Endothelial cell of umbilical vein (primary cell): ENCODE data around the gene CACNA2D1. TPM values are rescaled to one million over a fixed set of nuclear protein-coding genes. Genes with fewer than 3 reads are reported as not detected.

Experiments
- BruUV-seq: library from RNA; stranded (reverse); fragments of 400-500 nt; replicated peaks from 2 replicates; lab custom pipeline; 2021; lab: Mats Ljungman, UMichigan
- CTCF ChIA-PET: fragments of 300-600, 350-600 bp; sonication (Branson Sonifier 250); formaldehyde crosslinking; loops from one replicate; lab custom pipeline; 2021; ENCODE audit warnings: antibody characterized with exemption, inconsistent platforms; lab: Charles Lee
- POLR2A ChIA-PET: fragments of 300-600, 350-600 bp; sonication (Branson Sonifier 250); formaldehyde crosslinking; loops from one replicate; lab custom pipeline; 2021; ENCODE audit warnings: antibody characterized with exemption, inconsistent platforms; lab: Charles Lee
- DNase-seq: peaks from one replicate; pipeline ENCODE4 v3.0.0-alpha.2; 2011; ENCODE audit warnings: low read depth, low spot score
- FAIRE-seq: peaks from 2 replicates; lab custom pipeline; 2011; peaks lifted over from hg19 to GRCh38; lab: Jason Lieb, UNC
- H2AFZ ChIP-seq: 2 replicates; pipeline ENCODE4 v1.6.0; 2012; ENCODE audit warnings: low read depth, low read length, control low read depth, inconsistent platforms
- H3K27ac ChIP-seq: 2 replicates; pipeline ENCODE4 v1.5.1; 2011; ENCODE audit warnings: low read depth, mild to moderate bottlenecking, control low read depth, low read length, moderate library complexity; ENCODE audit not compliant: insufficient read depth
- H3K27me3 ChIP-seq, 2 experiments: 2 replicates each; pipeline versions ENCODE4 v1.6.0 to v1.6.1; 2011; ENCODE audit warnings: low read length in 2 of 2, mixed read lengths in 1 of 2; ENCODE audit not compliant: control insufficient read depth in 2 of 2, insufficient read depth in 2 of 2
- H3K36me3 ChIP-seq, 2 experiments: 2 replicates in 1 of 2; 3 replicates in 1 of 2; pipeline ENCODE4 v1.5.1; 2011; ENCODE audit warnings: low read length in 2 of 2, mild to moderate bottlenecking in 1 of 2, moderate library complexity in 1 of 2; ENCODE audit not compliant: control insufficient read depth in 2 of 2, insufficient read depth in 2 of 2; ENCODE audit errors: extremely low read depth in 1 of 2
- H3K4me1 ChIP-seq: 3 replicates; pipeline ENCODE4 v1.5.1; 2011; ENCODE audit warnings: mild to moderate bottlenecking, low read length; ENCODE audit not compliant: control insufficient read depth, insufficient read depth; ENCODE audit errors: extremely low read depth
- H3K4me2 ChIP-seq: 2 replicates; pipeline ENCODE4 v1.6.1; 2011; ENCODE audit warnings: low read length, control low read depth, mixed read lengths; ENCODE audit not compliant: insufficient read depth
- H3K4me3 ChIP-seq, 3 experiments: fragments of 200-600 bp in 1 of 3; sonication (generic), shearing (Covaris generic) in 1 of 3; replicated peaks in 1 of 3; 2 replicates each; pipeline ENCODE4 v1.5.1; 2011 to 2016; ENCODE audit warnings: control low read depth in 3 of 3, low read length in 3 of 3, mild to moderate bottlenecking in 2 of 3, inconsistent platforms in 1 of 3, low read depth in 1 of 3, moderate library complexity in 1 of 3; ENCODE audit not compliant: insufficient read depth in 1 of 3
- H3K79me2 ChIP-seq: 2 replicates; pipeline ENCODE4 v1.6.0; 2012; ENCODE audit warnings: low read length, inconsistent platforms; ENCODE audit not compliant: control insufficient read depth, insufficient read depth
- H3K9ac ChIP-seq: replicated peaks from 2 replicates; pipeline ENCODE3; 2011; ENCODE audit warnings: low read length, control low read depth; ENCODE audit not compliant: insufficient read depth; ENCODE audit errors: extremely low read depth
- H3K9me1 ChIP-seq: replicated peaks from 3 replicates; pipeline ENCODE4 v1.6.0; 2011; ENCODE audit warnings: mild to moderate bottlenecking, low read length; ENCODE audit not compliant: control insufficient read depth, insufficient read depth; ENCODE audit errors: extremely low read depth
- H3K9me3 ChIP-seq: replicated peaks from 2 replicates; pipeline ENCODE4 v1.5.1; 2012; ENCODE audit warnings: low read length, inconsistent platforms; ENCODE audit not compliant: control insufficient read depth, insufficient read depth
- H4K20me1 ChIP-seq: replicated peaks from 2 replicates; pipeline ENCODE3; 2011; ENCODE audit warnings: mild to moderate bottlenecking, low read length; ENCODE audit not compliant: control insufficient read depth, insufficient read depth; ENCODE audit errors: extremely low read depth
- EZH2 ChIP-seq: IDR thresholded peaks from 2 replicates; pipeline ENCODE4 v1.6.1; 2012; ENCODE audit warnings: borderline replicate concordance, low read depth, mild to moderate bottlenecking, moderate library complexity, low read length, inconsistent platforms; ENCODE audit not compliant: severe bottlenecking
- FOS ChIP-seq: IDR thresholded peaks from 2 replicates; pipeline ENCODE4 v1.6.1; 2011; ENCODE audit warnings: mild to moderate bottlenecking, low read length, moderate library complexity, borderline replicate concordance; ENCODE audit not compliant: insufficient read depth
- GATA2 ChIP-seq: IDR thresholded peaks from 2 replicates; pipeline ENCODE4 v1.7.0; 2011; ENCODE audit warnings: low read depth, mild to moderate bottlenecking, moderate library complexity, mixed read lengths, low read length; ENCODE audit not compliant: insufficient read length, insufficient read depth
- JUN ChIP-seq: IDR thresholded peaks from 2 replicates; pipeline ENCODE4 v1.6.1; 2011; ENCODE audit warnings: borderline replicate concordance, low read depth; ENCODE audit not compliant: insufficient read length, insufficient read depth
- POLR2A ChIP-seq: IDR thresholded peaks from 2 replicates; pipeline ENCODE4 v1.6.1; 2012; ENCODE audit warnings: low read depth, mild to moderate bottlenecking, control low read depth, low read length
- POLR2AphosphoS5 ChIP-seq: IDR thresholded peaks from 2 replicates; pipeline ENCODE4 v1.6.1; 2012; ENCODE audit warnings: low read depth, mild to moderate bottlenecking, control low read depth, low read length, moderate library complexity; ENCODE audit not compliant: insufficient read depth
- dilution Hi-C: fragments of 300-500 bp; cut with MboI; formaldehyde crosslinking; loops from one replicate; pipeline ENCODE4 v1.15.0; 2019; ENCODE audit warnings: low sequenced_read_pairs; ENCODE audit not compliant: extremely low pct_ligation_motif_present
- intact Hi-C: fragments of 100-400 bp; cut with micrococcal nuclease; formaldehyde crosslinking; loops from one replicate; pipeline ENCODE4 v1.10.0; 2022
- polyA plus RNA-seq, 4 experiments: library from polyadenylated mRNA; depleted of rRNA in 3 of 4; stranded (reverse) in 3 of 4; unstranded in 1 of 4; fragments of >200 nt; gene quantifications; 2 replicates each; pipeline versions ENCODE4 v1.2.1 to v1.2.3, GENCODE V29; 2011 to 2012; ENCODE audit warnings: missing spikeins in 1 of 4
- total RNA-seq: library from RNA; stranded (reverse); gene quantifications from 2 replicates; pipeline ENCODE4 v1.2.3, GENCODE V29; 2021
- TF ChIP-seq, protein P1 (sequence below): IDR thresholded peaks from 2 replicates; pipeline ENCODE4 v1.6.1; 2011; ENCODE audit not compliant: insufficient read depth, insufficient read length
- TF ChIP-seq, protein P2 (sequence below), 2 donors: IDR thresholded peaks; 1 replicate in 1 of 2; 2 replicates in 1 of 2; pipeline ENCODE4 v1.5.1; 2011; ENCODE audit warnings: low read length in 2 of 2, mild to moderate bottlenecking in 2 of 2, moderate library complexity in 2 of 2, control low read depth in 1 of 2, inconsistent platforms in 1 of 2, low read depth in 1 of 2; ENCODE audit not compliant: insufficient read depth in 1 of 2; ENCODE audit errors: extremely low read depth in 1 of 2

CACNA2D1 gene
- total and polyA plus RNA-seq, 2 donors (not counting 3 experiments of a cell fraction or from before 2014, with no cell fraction given), result 4.1 to 38.6 TPM

GRCh38 chr7:82343716-82344115 is 99.9 kb downstream of the CACNA2D1 start:
- TF ChIP-seq, protein P1, sequence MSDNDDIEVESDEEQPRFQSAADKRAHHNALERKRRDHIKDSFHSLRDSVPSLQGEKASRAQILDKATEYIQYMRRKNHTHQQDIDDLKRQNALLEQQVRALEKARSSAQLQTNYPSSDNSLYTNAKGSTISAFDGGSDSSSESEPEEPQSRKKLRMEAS, result no peak
- TF ChIP-seq GATA2 (no peak), FOS (no peak), POLR2A (no peak), EZH2 (no peak), JUN (no peak), POLR2AphosphoS5 (no peak)
- TF ChIP-seq, protein P2, sequence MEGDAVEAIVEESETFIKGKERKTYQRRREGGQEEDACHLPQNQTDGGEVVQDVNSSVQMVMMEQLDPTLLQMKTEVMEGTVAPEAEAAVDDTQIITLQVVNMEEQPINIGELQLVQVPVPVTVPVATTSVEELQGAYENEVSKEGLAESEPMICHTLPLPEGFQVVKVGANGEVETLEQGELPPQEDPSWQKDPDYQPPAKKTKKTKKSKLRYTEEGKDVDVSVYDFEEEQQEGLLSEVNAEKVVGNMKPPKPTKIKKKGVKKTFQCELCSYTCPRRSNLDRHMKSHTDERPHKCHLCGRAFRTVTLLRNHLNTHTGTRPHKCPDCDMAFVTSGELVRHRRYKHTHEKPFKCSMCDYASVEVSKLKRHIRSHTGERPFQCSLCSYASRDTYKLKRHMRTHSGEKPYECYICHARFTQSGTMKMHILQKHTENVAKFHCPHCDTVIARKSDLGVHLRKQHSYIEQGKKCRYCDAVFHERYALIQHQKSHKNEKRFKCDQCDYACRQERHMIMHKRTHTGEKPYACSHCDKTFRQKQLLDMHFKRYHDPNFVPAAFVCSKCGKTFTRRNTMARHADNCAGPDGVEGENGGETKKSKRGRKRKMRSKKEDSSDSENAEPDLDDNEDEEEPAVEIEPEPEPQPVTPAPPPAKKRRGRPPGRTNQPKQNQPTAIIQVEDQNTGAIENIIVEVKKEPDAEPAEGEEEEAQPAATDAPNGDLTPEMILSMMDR (IDR thresholded peaks at IDR 0.05; ENCODE audit: extremely low read depth in 1 of 2, insufficient read depth in 1 of 2, low read depth in 1 of 2, low read length in 2 of 2), result no peak
- no peak overlapping the region for H2AFZ ChIP-seq
- dilution Hi-C loops (no loop called here), intact Hi-C loops (no loop called here)
- no peaks in the 10 kb centered on the region for H3K79me2 ChIP-seq
- ChIA-PET CTCF (interaction anchor here (0.6 kb wide), 1 partner anchor 14 kb away, joined by 3 read pairs; no protein-coding TSS in a partner anchor), POLR2A (no interaction called here)
- H3K27me3 ChIP-seq, result no peaks in the 10 kb centered on the region
- no peaks in the 10 kb centered on the region for H4K20me1 ChIP-seq
- H3K27ac ChIP-seq, result no peak overlapping the region
- H3K9ac ChIP-seq, result no peak overlapping the region
- H3K9me1 ChIP-seq, result no peaks in the 10 kb centered on the region
- H3K36me3 ChIP-seq, result no peaks in the 10 kb centered on the region
- no peaks in the 10 kb centered on the region for H3K4me1 ChIP-seq
- no peak for DNase-seq
- no TSS peak for BruUV-seq
- no peak overlapping the region for H3K4me2 ChIP-seq
- no peak overlapping the region for H3K4me3 ChIP-seq
- no peaks in the 10 kb centered on the region for H3K9me3 ChIP-seq
- FAIRE-seq, result peak; percentile 18
